Measurements from ENCODE around the gene KLF9. TPM values are rescaled to one million over a fixed set of nuclear protein-coding genes. Genes with fewer than 3 reads are reported as not detected.

KLF9 gene
- total and polyA plus RNA-seq, 9 of the 15 experiments (the other 6 are each of a cell fraction or from before 2014, with no cell fraction given): 3.3 to 11.9 (median 6.9) TPM

DNA sequence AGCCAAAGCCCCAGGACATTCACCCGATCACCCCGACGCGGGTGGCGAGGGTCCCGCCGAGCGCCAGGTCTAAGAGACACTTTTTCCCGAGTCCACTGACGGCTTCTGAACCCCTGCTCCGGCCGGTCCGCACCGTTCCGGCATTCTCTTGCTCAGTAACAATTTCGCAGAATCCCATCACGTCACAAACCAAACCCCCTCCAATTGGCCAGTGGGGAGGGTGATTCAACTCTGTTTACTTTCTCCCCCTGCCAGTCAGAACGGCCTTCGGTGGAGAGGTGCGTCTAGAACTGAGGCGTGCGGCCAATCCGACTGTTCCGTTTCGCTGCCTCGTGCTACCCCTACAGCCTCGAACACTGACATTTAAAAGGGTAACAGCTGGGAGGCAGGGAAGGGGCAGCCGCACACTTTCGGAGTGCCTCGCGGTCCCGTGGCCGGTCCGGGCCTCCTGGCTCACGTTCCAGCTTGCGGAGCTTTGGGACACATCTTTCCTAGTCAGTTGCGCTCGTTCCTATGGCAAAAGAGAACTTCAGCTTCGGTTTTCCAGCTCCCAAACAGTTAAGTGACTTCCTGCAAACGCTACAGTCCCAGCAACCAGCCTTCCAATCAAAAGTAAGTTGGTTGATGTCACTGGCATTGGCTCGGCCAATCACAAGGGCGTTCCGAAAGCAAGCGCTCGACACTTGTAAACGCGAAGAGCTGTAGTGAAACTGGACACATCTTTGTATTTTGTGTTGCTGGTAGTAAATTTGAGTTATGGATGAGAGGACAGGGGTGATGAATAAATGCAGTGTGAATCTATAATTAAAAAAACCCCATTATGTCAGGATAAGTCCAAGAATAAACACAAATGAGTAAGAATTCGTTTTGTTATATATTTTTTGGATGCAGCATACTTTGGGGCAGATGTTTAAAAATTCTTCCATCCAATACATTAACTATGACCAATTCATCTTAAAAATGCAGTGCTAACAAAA, at the start of gene KLF9 (continued):
- TF ChIP-seq, protein P1, sequence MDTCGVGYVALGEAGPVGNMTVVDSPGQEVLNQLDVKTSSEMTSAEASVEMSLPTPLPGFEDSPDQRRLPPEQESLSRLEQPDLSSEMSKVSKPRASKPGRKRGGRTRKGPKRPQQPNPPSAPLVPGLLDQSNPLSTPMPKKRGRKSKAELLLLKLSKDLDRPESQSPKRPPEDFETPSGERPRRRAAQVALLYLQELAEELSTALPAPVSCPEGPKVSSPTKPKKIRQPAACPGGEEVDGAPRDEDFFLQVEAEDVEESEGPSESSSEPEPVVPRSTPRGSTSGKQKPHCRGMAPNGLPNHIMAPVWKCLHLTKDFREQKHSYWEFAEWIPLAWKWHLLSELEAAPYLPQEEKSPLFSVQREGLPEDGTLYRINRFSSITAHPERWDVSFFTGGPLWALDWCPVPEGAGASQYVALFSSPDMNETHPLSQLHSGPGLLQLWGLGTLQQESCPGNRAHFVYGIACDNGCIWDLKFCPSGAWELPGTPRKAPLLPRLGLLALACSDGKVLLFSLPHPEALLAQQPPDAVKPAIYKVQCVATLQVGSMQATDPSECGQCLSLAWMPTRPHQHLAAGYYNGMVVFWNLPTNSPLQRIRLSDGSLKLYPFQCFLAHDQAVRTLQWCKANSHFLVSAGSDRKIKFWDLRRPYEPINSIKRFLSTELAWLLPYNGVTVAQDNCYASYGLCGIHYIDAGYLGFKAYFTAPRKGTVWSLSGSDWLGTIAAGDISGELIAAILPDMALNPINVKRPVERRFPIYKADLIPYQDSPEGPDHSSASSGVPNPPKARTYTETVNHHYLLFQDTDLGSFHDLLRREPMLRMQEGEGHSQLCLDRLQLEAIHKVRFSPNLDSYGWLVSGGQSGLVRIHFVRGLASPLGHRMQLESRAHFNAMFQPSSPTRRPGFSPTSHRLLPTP (IDR thresholded peaks at IDR 0.05; ENCODE audit: borderline replicate concordance, extremely low read depth, insufficient read length): no peak
- TF ChIP-seq ESRRB (CRISPR knock-in tag; IDR thresholded peaks at IDR 0.05; ENCODE audit: borderline replicate concordance) (no peak), PCBP2 (IDR thresholded peaks at IDR 0.05; ENCODE audit: low read depth, low read length, poor library complexity, severe bottlenecking) (no peak), ZNF324 (CRISPR knock-in tag; IDR thresholded peaks at IDR 0.05) (no peak), BCLAF1 (IDR thresholded peaks at IDR 0.05; ENCODE audit: borderline replicate concordance in 1 of 2, control insufficient read depth in 1 of 2, low read depth in 2 of 2, low read length in 1 of 2) (no peak), DACH1 (IDR thresholded peaks at IDR 0.05; ENCODE audit: partially characterized antibody) (peak; percentile 82), NCOR1 (IDR thresholded peaks at IDR 0.05) (peak; percentile 38), ELF2 (CRISPR knock-in tag; IDR thresholded peaks at IDR 0.05) (no peak), ZNF561 (CRISPR knock-in tag; conservative IDR thresholded peaks at IDR 0.05) (no peak), ZNF586 (CRISPR knock-in tag; conservative IDR thresholded peaks at IDR 0.05) (no peak), CCNT2 (IDR thresholded peaks at IDR 0.05; ENCODE audit: borderline replicate concordance, extremely low read depth, insufficient read length, low read depth, low read length) (peak; percentile 5), TEAD2 (tag; IDR thresholded peaks at IDR 0.05) (no peak), ZNF175 (CRISPR knock-in tag; IDR thresholded peaks at IDR 0.05; ENCODE audit: low read depth) (0 out of 2 replicates have a peak, but pooled peaks have one; percentile 45), HLTF (IDR thresholded peaks at IDR 0.05) (no peak), TAF1 (IDR thresholded peaks at IDR 0.05; ENCODE audit: control insufficient read depth, extremely low read depth, insufficient read depth, low read length, severe bottlenecking) (no peak), RBM22 (IDR thresholded peaks at IDR 0.05; ENCODE audit: low read depth, low read length, poor library complexity, severe bottlenecking) (no peak), ZNF384 (IDR thresholded peaks at IDR 0.05; ENCODE audit: low read depth, low read length) (no peak)
- TF ChIP-seq, protein P2, sequence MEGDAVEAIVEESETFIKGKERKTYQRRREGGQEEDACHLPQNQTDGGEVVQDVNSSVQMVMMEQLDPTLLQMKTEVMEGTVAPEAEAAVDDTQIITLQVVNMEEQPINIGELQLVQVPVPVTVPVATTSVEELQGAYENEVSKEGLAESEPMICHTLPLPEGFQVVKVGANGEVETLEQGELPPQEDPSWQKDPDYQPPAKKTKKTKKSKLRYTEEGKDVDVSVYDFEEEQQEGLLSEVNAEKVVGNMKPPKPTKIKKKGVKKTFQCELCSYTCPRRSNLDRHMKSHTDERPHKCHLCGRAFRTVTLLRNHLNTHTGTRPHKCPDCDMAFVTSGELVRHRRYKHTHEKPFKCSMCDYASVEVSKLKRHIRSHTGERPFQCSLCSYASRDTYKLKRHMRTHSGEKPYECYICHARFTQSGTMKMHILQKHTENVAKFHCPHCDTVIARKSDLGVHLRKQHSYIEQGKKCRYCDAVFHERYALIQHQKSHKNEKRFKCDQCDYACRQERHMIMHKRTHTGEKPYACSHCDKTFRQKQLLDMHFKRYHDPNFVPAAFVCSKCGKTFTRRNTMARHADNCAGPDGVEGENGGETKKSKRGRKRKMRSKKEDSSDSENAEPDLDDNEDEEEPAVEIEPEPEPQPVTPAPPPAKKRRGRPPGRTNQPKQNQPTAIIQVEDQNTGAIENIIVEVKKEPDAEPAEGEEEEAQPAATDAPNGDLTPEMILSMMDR (IDR thresholded peaks at IDR 0.05 in 2 of 3, conservative IDR thresholded peaks at IDR 0.05 in 1 of 3; ENCODE audit: insufficient read depth in 2 of 3, low read depth in 1 of 3, low read length in 3 of 3): no peak
